ENCODE data around the gene PYROXD2. TPM values are rescaled to one million over a fixed set of nuclear protein-coding genes. Genes with fewer than 3 reads are reported as not detected.

Gene PYROXD2
- total and polyA plus RNA-seq, 2 of the 8 experiments (the other 6 are each of a cell fraction or from before 2014, with no cell fraction given): 3.2 to 5.4 TPM

DNA sequence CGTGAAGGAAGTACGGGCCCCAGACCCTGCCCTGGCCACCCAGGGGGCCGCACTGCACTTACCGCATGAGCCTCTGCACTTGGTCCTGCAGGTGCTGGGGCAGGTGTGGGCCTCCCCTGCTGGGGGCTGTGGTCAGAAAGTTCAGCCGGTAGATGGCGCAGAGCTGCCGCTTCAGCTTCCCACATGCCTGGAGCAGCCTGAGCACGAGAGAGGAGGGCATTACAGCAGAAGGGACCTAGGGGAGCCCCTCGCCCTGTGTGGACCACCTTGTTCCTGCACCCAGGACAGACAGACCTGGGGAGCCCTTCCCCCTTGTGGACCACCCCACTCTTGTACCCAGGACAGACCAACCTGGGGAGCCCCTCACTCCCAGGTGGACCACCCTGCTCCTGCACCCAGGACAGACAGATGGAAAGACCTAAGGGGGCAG lies 8.7 kb upstream of the PYROXD2 start:
- H4K20me1 ChIP-seq (replicated peaks in 1 of 2; ENCODE audit: control insufficient read depth in 1 of 2, insufficient read depth in 2 of 2, low read length in 2 of 2): peaks cover 0 to 2% of the 10 kb centered on the region in 2 experiments
- ChIA-PET CTCF (ENCODE audit: partially characterized antibody) (interaction anchor here (0.5 to 6.6 kb wide), 35 partner anchors 9 to 864 kb away, joined by 3 to 69 read pairs (median 4); partner anchors contain the start of genes LOXL4 and PYROXD2), POLR2A (ENCODE audit: partially characterized antibody) (interaction anchor here (2.5 kb wide), 1 partner anchor 22 kb away, joined by 11 read pairs; no protein-coding TSS in a partner anchor)
- H3K14ac ChIP-seq (ENCODE audit: insufficient read length): no peak overlapping the region
- no peaks in the 10 kb centered on the region for H3K23me2 ChIP-seq (ENCODE audit: low read depth, low read length)
- H4K91ac ChIP-seq (replicated peaks; ENCODE audit: insufficient read length, low read length): no peak overlapping the region
- no peak overlapping the region for H3K4ac ChIP-seq (replicated peaks; ENCODE audit: insufficient read length, low read depth, low read length)
- no peak overlapping the region for H4K8ac ChIP-seq (ENCODE audit: extremely low read depth, insufficient read depth, low read length)
- no peaks in the 10 kb centered on the region for H3K4me1 ChIP-seq (replicated peaks in 1 of 4; ENCODE audit: control insufficient read depth in 3 of 4, insufficient read depth in 4 of 4, low read length in 3 of 4)
- H3K36me3 ChIP-seq (ENCODE audit: control insufficient read depth in 2 of 4, insufficient read depth in 4 of 4, low read length in 3 of 4): peaks cover 0 to 5% (median 2%) of the 10 kb centered on the region in 4 experiments; a peak in 5 of 8 replicates
- no peak overlapping the region for H3K27ac ChIP-seq (ENCODE audit: low read depth, low read length)
- no peak overlapping the region for H2BK120ac ChIP-seq (replicated peaks; ENCODE audit: low read depth, low read length)
- H3K79me1 ChIP-seq (ENCODE audit: low read depth, low read length): no peaks in the 10 kb centered on the region
- H3K9ac ChIP-seq (replicated peaks in 1 of 4; ENCODE audit: extremely low read depth in 1 of 4, low read depth in 3 of 4, low read length in 3 of 4): no peak overlapping the region
- H3K79me2 ChIP-seq (ENCODE audit: control insufficient read depth in 1 of 2, insufficient read depth in 2 of 2, low read length in 2 of 2): no peaks in the 10 kb centered on the region
- WGBS, 2 experiments (ENCODE audit: extremely low coverage in 1 of 2, insufficient coverage in 1 of 2, insufficient read length in 1 of 2, insufficient replicate concordance in 2 of 2, low coverage in 1 of 2, low lambda C conversion rate in 2 of 2, missing lambda C conversion rate in 1 of 2): 68% methylated on average over 9 of the region's 9 CpGs; no CpG with 5 or more reads in 1 of the 2 experiments
- no peaks in the 10 kb centered on the region for H3K27me3 ChIP-seq (replicated peaks in 1 of 4; ENCODE audit: control insufficient read depth in 3 of 4, extremely low read depth in 1 of 4, insufficient read depth in 3 of 4, low read length in 3 of 4)
- no peak overlapping the region for H4K5ac ChIP-seq (ENCODE audit: insufficient read length, low read depth, low read length)
- no peak overlapping the region for H2BK5ac ChIP-seq (ENCODE audit: low read depth, low read length)
- no peaks in the 10 kb centered on the region for H3K9me3 ChIP-seq (ENCODE audit: insufficient read depth in 2 of 2, low read depth in 1 of 2, low read length in 1 of 2)
- no peak overlapping the region for H2AK5ac ChIP-seq (ENCODE audit: low read depth, low read length)
- no peak overlapping the region for H3K18ac ChIP-seq (ENCODE audit: extremely low read depth, low read length)
- no peak overlapping the region for H2BK15ac ChIP-seq (ENCODE audit: low read length)
- no peak overlapping the region for H2BK12ac ChIP-seq (ENCODE audit: low read depth, low read length)
- H3K23ac ChIP-seq (ENCODE audit: insufficient read length): no peak overlapping the region
- DNase-seq (ENCODE audit: low read depth in 1 of 2, low spot score in 2 of 2): peak in 1 of 2 experiments; percentile 77
- no peak for FAIRE-seq
- H2AFZ ChIP-seq (ENCODE audit: low read length): no peak overlapping the region
- H3K56ac ChIP-seq (replicated peaks; ENCODE audit: insufficient read length, low read depth, low read length): no peak overlapping the region
- no peak overlapping the region for H3K4me2 ChIP-seq (ENCODE audit: insufficient read depth in 1 of 2, low read depth in 2 of 2, low read length in 2 of 2)
- H3K4me3 ChIP-seq (ENCODE audit: extremely low read depth in 1 of 4, insufficient read depth in 2 of 4, low read depth in 3 of 4, low read length in 4 of 4): no peak overlapping the region
- H2BK20ac ChIP-seq (ENCODE audit: low read length): no peak overlapping the region
- no peak for TF ChIP-seq KDM5A (IDR thresholded peaks at IDR 0.05; ENCODE audit: low read length)
- TF ChIP-seq EZH2 (IDR thresholded peaks at IDR 0.05; ENCODE audit: low read depth, low read length, severe bottlenecking): no peak
- no peak for TF ChIP-seq HDAC2 (IDR thresholded peaks at IDR 0.05; ENCODE audit: borderline replicate concordance in 1 of 2, low read depth in 2 of 2, low read length in 2 of 2)
- no peak for TF ChIP-seq CEBPB (IDR thresholded peaks at IDR 0.05; ENCODE audit: low read depth, low read length)
- peak; percentile 54 to 67 for TF ChIP-seq RAD21 (IDR thresholded peaks at IDR 0.05 in 1 of 2, conservative IDR thresholded peaks at IDR 0.05 in 1 of 2; ENCODE audit: low read depth in 2 of 2, low read length in 2 of 2)
- TF ChIP-seq, protein P1, sequence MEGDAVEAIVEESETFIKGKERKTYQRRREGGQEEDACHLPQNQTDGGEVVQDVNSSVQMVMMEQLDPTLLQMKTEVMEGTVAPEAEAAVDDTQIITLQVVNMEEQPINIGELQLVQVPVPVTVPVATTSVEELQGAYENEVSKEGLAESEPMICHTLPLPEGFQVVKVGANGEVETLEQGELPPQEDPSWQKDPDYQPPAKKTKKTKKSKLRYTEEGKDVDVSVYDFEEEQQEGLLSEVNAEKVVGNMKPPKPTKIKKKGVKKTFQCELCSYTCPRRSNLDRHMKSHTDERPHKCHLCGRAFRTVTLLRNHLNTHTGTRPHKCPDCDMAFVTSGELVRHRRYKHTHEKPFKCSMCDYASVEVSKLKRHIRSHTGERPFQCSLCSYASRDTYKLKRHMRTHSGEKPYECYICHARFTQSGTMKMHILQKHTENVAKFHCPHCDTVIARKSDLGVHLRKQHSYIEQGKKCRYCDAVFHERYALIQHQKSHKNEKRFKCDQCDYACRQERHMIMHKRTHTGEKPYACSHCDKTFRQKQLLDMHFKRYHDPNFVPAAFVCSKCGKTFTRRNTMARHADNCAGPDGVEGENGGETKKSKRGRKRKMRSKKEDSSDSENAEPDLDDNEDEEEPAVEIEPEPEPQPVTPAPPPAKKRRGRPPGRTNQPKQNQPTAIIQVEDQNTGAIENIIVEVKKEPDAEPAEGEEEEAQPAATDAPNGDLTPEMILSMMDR (IDR thresholded peaks at IDR 0.05; ENCODE audit: control extremely low read depth in 1 of 3, insufficient read depth in 1 of 3, low read depth in 1 of 3, low read length in 3 of 3): peak; percentile 68 to 75 (median 75)
- TF ChIP-seq CBX5 (IDR thresholded peaks at IDR 0.05; ENCODE audit: low read depth, low read length): no peak
- no peak for TF ChIP-seq POU5F1 (IDR thresholded peaks at IDR 0.05; ENCODE audit: low read depth, low read length)
- TF ChIP-seq EGR1 (IDR thresholded peaks at IDR 0.05; ENCODE audit: borderline replicate concordance, low read depth, low read length): no peak
- TF ChIP-seq, protein P2, sequence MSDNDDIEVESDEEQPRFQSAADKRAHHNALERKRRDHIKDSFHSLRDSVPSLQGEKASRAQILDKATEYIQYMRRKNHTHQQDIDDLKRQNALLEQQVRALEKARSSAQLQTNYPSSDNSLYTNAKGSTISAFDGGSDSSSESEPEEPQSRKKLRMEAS (IDR thresholded peaks at IDR 0.05): peak; percentile 67

All from H1 (cell line).